Activated CD8-positive, alpha-beta memory T cell treated with anti-CD3 and anti-CD28 coated beads, Interleukin-2, amount 10 ng/mL, durations not matched to agents 7 days and 5 days (primary cell): ENCODE results near the gene RIPK3. TPM values are rescaled to one million over a fixed set of nuclear protein-coding genes. Genes with fewer than 3 reads are reported as not detected.
"Not testable (repeated sequence)": the region's sequence is repeated elsewhere in the genome, so short reads cannot be mapped to it uniquely, and the experiment has no call there.

Source experiments
- ATAC-seq: fragments of 150-1000 bp; cut with Tn5 transposase; one replicate; pipeline ENCODE4 v1.10.0; 2021; ENCODE audit warnings: moderate library complexity
- CTCF ChIA-PET: fragments of 350-600 bp; sonication (Branson Sonifier 250); formaldehyde crosslinking; loops from one replicate; lab custom pipeline; 2021; ENCODE audit warnings: antibody characterized with exemption; lab: Charles Lee
- DNase-seq: peaks from one replicate; pipeline ENCODE4 v3.0.0-alpha.2; 2020
- H3K27ac Mint-ChIP-seq: one replicate; pipeline ENCODE4 v1.8.0; 2021; ENCODE audit warnings: mild to moderate bottlenecking, mixed read lengths
- H3K27me3 Mint-ChIP-seq: one replicate; pipeline ENCODE4 v1.8.0; 2021; ENCODE audit warnings: mixed read lengths
- H3K36me3 Mint-ChIP-seq: one replicate; pipeline ENCODE4 v1.8.0; 2021; ENCODE audit warnings: mild to moderate bottlenecking, mixed read lengths
- H3K4me1 Mint-ChIP-seq: one replicate; pipeline ENCODE4 v1.8.0; 2021; ENCODE audit warnings: mixed read lengths
- H3K4me3 Mint-ChIP-seq: one replicate; pipeline ENCODE4 v1.8.0; 2021; ENCODE audit warnings: mild to moderate bottlenecking, moderate library complexity, mixed read lengths
- H3K9me3 Mint-ChIP-seq: one replicate; pipeline ENCODE4 v1.8.0; 2022; ENCODE audit warnings: low read depth, mixed read lengths
- total RNA-seq, 2 experiments: library from RNA; stranded (reverse); gene quantifications; one replicate each; pipeline ENCODE4 v1.2.3, GENCODE V29; 2021

The RIPK3 gene
- total RNA-seq, 2 experiments from 2014 or later, result 22.9 to 29.4 TPM

DNA sequence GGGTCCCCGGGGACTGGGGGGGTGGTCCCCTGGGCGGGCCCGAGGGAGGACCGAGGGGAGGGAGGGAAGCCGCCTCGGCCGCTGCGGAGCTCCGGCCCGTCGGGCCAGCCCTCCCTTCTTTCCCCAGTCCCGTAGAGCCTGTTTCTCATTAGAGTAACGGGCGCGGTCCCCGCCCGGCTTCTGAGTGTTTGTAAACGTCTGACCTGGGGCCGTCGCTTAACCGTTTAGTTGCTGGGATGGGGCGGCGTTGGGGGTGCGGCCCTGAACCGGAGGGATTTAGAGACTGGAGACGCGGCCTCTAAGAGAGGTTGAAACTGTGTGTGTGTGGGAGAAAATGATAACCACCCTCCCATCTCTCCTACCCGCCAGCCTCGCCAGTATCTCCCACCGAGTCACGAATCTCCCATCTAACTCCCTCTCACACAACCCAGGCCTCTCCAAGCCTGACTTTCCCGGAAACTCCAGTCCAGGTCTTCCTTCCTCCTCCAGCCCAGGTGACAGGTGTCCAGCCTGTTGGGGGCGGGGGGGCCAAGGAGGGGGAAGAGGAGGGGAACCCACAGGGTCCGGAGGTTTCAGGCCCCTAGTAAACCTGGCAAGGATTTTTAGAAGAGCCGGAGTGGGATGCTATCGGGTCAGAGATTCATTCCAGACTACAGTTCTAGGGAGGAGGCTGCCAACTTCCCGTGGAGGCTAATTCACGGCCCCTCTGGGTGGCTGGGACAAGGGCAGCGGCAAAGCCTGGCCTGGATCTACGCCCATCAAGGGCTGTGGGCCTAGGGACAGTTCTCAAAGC is 27.1 kb upstream of the RIPK3 start:
- Mint-ChIP-seq H3K27me3 (peaks cover 61% of the 10 kb centered on the region), H3K4me1 (peaks cover 24% of the 10 kb centered on the region), H3K4me3 (no peak overlapping the region), H3K9me3 (no peaks in the 10 kb centered on the region), H3K36me3 (no peaks in the 10 kb centered on the region), H3K27ac (no peak overlapping the region)
- CTCF ChIA-PET, result interaction anchor here (1.6 to 2.2 kb wide), 4 partner anchors 20 to 69 kb away, joined by 6 to 41 read pairs (median 12); partner anchors contain the start of gene KHNYN
- ATAC-seq (no peak), DNase-seq (no peak)

DNA sequence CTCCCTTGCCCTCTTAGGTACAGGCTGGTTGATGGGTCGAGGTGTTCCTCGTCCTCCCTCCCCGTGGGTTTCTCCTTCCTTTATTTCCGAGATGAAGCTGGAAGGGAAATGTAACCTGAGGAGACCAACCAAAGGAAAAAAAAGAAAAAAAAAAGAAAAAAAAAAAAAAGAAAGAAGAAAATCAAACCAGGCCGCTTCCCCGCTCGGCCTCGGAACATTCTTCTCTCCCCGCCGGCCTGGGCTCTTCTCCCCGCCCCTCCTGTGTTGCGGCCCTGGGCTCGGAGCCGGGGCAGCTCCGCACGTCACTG is 26.6 kb upstream of the RIPK3 start:
- peaks cover 66% of the 10 kb centered on the region for H3K27me3 Mint-ChIP-seq
- no peak for DNase-seq
- CTCF ChIA-PET, result interaction anchor here (1.6 to 2.2 kb wide), 4 partner anchors 19 to 69 kb away, joined by 6 to 41 read pairs (median 12); partner anchors contain the start of gene KHNYN
- H3K9me3 Mint-ChIP-seq, result no peaks in the 10 kb centered on the region
- no peak overlapping the region for H3K4me3 Mint-ChIP-seq
- no peaks in the 10 kb centered on the region for H3K36me3 Mint-ChIP-seq
- ATAC-seq, result no peak
- peaks cover 24% of the 10 kb centered on the region for H3K4me1 Mint-ChIP-seq
- no peak overlapping the region for H3K27ac Mint-ChIP-seq

DNA sequence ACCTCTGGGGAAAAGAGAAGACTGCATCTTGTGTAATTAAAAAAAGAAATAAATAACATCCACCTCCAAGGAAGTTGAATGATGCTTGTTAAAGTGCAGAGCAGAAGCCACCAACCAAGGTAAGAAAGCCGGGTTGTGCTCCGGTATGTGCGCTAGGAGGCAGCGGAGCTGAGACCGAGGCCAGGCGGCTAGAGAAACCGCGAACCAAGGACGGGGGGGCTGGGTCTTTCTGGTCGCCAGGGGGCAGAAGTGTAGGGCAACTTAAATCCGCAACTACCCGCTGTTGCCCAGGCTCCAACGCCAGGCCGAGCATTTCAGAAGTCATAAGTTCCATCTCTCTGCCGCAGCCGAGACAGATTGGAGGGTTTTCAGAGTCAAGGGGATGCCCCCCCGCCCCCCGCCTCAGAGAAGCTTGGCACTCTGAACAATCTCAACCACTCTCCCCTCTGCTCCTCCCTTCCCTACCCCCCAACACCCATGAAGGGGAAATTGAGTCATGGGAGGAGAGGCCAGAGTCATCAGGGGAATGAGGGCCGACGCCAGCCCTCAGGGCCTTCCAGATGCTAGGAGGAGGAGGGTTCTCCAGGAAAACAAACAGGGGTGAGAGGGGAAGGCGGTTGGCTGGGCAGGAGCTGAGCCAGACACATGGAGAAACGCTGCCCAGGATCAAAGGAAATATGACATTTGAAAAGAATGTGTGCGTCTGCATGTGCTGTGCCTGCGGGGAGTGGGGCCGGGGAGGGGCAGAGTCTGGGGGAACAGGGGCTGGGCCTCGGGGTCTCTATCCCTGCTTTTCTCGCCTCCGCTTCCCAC is 26.0 kb upstream of the RIPK3 start:
- Mint-ChIP-seq H3K9me3 (no peaks in the 10 kb centered on the region), H3K27ac (no peak overlapping the region), H3K27me3 (peaks cover 65% of the 10 kb centered on the region), H3K36me3 (no peaks in the 10 kb centered on the region), H3K4me3 (no peak overlapping the region), H3K4me1 (peaks cover 24% of the 10 kb centered on the region)
- peak; percentile 67 for ATAC-seq
- peak; percentile 69 for DNase-seq
- CTCF ChIA-PET, result interaction anchor here (0.9 to 2.2 kb wide), 6 partner anchors 19 to 70 kb away, joined by 3 to 41 read pairs (median 8); partner anchors contain the start of gene KHNYN

DNA sequence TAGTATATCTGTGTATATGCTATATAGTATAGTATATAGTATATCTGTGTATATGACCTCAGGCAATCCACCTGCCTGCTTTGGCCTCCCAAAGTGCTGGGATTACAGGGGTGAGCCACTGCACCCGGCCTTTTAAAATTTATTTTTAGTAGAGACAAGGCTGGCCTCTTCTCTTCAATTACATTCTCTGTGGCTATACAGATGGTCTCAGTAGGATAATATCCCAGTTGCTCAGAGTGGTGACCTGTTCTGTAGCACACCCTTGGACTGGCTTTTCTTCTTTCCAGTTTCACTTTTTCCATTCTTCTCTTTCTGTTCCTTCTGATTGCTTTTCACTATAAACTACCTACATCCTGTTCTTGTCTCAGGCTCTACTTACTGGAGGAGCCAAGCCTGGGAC is 25.1 kb upstream of the RIPK3 start:
- DNase-seq, result no peak
- Mint-ChIP-seq H3K36me3 (no peaks in the 10 kb centered on the region), H3K4me1 (peaks cover 24% of the 10 kb centered on the region), H3K9me3 (no peaks in the 10 kb centered on the region), H3K27me3 (peaks cover 68% of the 10 kb centered on the region), H3K27ac (no peak overlapping the region), H3K4me3 (no peak overlapping the region)
- CTCF ChIA-PET, result interaction anchor here (0.9 to 2.2 kb wide), 5 partner anchors 18 to 71 kb away, joined by 3 to 41 read pairs (median 11); partner anchors contain the start of gene KHNYN
- no peak for ATAC-seq

DNA sequence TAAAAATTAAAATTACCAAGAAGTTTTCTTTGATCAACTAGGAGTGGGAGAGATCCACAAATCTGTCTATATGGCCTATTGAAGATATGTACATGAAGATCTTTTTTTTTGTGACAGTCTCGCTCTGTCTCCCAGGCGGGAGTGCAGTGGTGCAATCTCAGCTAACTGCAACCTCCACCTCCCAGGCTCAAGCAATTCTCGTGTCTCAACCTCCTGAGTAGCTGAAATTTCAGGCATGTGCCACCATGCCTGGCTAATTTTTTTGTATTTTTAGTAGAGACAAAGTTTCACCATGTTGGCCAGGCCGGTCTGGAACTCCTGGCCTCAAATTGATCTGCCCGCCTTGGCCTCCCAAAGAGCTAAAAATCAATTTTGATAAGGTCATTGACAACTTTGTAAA is 23.6 kb upstream of the RIPK3 start:
- Mint-ChIP-seq H3K36me3 (no peaks in the 10 kb centered on the region), H3K27me3 (peaks cover 66% of the 10 kb centered on the region), H3K9me3 (no peaks in the 10 kb centered on the region), H3K4me1 (peaks cover 24% of the 10 kb centered on the region), H3K4me3 (no peak overlapping the region), H3K27ac (no peak overlapping the region)
- no peak for ATAC-seq
- DNase-seq, result no peak
- CTCF ChIA-PET, result interaction anchor here (1.3 to 2.8 kb wide), 2 partner anchors 68 to 72 kb away, joined by 4 to 13 read pairs; no protein-coding TSS in a partner anchor

DNA sequence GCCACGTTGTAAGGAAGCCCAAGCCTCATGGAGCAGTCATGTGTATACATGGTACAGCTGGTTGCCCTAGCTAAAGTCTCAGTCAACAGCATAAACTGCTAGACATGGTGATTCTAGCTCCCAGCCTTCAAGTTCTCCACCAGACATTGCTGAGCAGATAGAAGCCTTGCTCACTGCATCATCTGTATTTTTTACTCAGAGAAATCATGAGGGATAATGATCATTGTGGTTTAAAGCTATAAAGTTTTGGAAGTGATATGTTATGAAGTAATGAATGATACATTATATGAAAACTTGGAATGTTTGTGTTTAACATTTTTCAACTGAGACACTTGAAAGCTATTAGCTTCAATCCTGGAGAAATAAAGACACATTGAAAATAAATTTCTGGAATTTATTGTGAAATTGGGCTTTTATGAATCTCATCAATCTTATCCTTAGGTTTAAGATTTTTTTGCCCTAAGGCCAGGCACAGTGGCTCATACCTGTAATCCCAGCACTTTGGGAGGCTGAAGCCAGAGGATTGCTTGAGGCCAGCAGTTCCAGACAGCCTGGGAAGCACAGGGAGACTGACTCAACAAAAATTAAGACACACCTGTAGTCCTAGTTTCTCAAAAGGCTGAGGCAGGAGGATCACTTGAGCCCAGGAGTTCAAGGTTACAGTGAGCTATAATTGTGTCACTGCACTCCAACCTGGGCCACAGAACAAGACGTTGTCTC is 22.6 kb upstream of the RIPK3 start:
- H3K4me1 Mint-ChIP-seq, result peaks cover 19% of the 10 kb centered on the region
- DNase-seq, result no peak
- H3K9me3 Mint-ChIP-seq, result no peaks in the 10 kb centered on the region
- H3K27ac Mint-ChIP-seq, result no peak overlapping the region
- H3K4me3 Mint-ChIP-seq, result no peak overlapping the region
- peaks cover 66% of the 10 kb centered on the region for H3K27me3 Mint-ChIP-seq
- ATAC-seq, result no peak
- no peaks in the 10 kb centered on the region for H3K36me3 Mint-ChIP-seq
- CTCF ChIA-PET, result interaction anchor here (1.3 to 2.8 kb wide), 3 partner anchors 28 to 73 kb away, joined by 4 to 17 read pairs (median 13); partner anchors contain the start of gene ADCY4

DNA sequence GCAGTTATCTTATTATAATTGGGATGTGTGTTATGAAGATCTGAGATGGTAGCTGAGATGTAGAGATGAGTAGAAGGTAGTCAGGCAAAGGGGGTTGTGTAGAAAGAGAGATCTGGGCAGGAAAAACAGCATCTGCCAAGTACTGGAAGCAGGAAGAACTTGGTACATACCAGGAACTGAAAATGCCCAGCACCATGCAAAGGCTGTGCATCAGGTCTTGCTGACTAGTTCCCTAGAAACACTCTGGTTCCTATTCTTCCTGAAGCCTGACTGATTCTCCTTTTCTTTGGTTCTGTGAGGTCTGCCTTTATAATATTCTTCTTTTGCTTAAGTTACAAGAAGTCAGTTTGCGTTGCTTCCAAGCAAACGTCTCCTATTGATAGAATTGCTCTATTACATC is 21.5 kb upstream of the RIPK3 start:
- Mint-ChIP-seq H3K9me3 (no peaks in the 10 kb centered on the region), H3K27ac (no peak overlapping the region), H3K36me3 (no peaks in the 10 kb centered on the region), H3K27me3 (peaks cover 60% of the 10 kb centered on the region), H3K4me3 (no peak overlapping the region), H3K4me1 (peaks cover 12% of the 10 kb centered on the region)
- DNase-seq (no peak), ATAC-seq (no peak)
- CTCF ChIA-PET, result interaction anchor here (1.0 to 2.8 kb wide), 3 partner anchors 9 to 70 kb away, joined by 3 to 17 read pairs (median 13); partner anchors contain the start of gene ADCY4

DNA sequence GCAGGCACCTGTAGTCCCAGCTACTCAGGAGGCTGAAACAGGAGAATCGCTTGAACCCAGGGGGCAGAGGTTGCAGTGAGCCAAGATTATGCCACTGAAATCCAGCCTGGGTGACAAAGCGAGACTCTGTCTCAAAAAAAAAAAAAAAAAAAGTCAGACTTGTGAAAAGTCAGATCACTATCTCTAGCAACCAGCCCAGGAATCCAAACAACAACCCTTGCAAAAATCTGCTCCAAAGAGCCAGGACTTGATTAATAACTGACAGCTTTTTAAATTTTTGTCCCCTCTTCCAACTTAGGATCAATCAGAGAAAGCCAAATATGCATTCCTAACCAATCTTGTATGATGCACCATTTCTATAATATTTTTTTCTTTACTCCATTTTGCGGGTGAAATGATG is 20.5 kb upstream of the RIPK3 start:
- Mint-ChIP-seq H3K9me3 (no peaks in the 10 kb centered on the region), H3K27ac (no peak overlapping the region), H3K36me3 (no peaks in the 10 kb centered on the region), H3K27me3 (peaks cover 50% of the 10 kb centered on the region), H3K4me1 (peaks cover 4% of the 10 kb centered on the region), H3K4me3 (no peak overlapping the region)
- CTCF ChIA-PET, result interaction anchor here (1.1 kb wide), 1 partner anchor 71 kb away, joined by 3 read pairs; no protein-coding TSS in a partner anchor
- DNase-seq (no peak), ATAC-seq (no peak)

DNA sequence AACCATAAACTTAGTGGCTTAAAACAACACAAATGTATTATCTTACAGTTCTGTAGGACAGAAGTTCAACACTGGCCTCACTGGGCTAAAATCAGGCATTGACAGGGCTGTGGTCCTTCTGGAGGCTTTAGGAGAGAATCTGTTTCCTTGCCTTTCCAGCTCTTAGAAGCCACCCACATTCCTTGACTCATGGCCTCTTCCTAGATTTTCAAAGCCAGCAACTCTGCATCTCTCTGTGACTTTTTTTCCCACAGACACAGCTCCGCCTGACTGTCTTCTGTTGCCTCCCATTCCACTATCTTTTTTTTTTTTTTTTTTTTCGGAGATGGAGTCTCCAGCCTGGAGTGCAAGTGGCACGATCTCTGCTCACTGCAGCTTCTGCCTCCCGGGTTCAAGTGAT is 16.4 kb upstream of the RIPK3 start:
- ATAC-seq (no peak), DNase-seq (no peak)
- Mint-ChIP-seq H3K27me3 (peaks cover 47% of the 10 kb centered on the region), H3K27ac (no peak overlapping the region), H3K36me3 (no peaks in the 10 kb centered on the region), H3K4me1 (no peaks in the 10 kb centered on the region), H3K9me3 (no peaks in the 10 kb centered on the region), H3K4me3 (no peak overlapping the region)
- CTCF ChIA-PET, result interaction anchor here (0.6 kb wide), 1 partner anchor 10 kb away, joined by 3 read pairs; no protein-coding TSS in a partner anchor

DNA sequence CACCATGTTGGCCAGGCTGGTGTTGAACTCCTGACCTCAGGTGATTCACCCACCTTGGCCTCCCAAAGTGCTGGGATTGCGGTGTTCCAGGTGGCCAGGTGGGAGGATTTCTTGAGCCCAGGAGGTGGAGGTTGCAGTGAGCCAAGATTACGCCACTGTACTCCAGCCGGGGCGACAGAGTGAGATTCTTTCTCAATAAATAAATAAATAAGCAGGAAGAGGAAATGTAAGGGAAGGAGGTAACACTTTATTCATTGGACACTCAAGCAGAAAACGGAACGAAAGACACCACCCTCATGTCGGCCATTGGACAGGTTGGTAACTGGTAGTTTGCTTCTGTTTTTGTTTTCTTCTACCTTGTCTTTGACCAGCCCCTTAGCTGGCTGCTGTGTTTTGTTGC is 15.2 kb upstream of the RIPK3 start:
- CTCF ChIA-PET, result no interaction called here
- Mint-ChIP-seq H3K27me3 (peaks cover 50% of the 10 kb centered on the region), H3K36me3 (no peaks in the 10 kb centered on the region), H3K9me3 (no peaks in the 10 kb centered on the region), H3K4me3 (no peak overlapping the region), H3K27ac (no peak overlapping the region), H3K4me1 (no peaks in the 10 kb centered on the region)
- no peak for DNase-seq
- ATAC-seq, result no peak

DNA sequence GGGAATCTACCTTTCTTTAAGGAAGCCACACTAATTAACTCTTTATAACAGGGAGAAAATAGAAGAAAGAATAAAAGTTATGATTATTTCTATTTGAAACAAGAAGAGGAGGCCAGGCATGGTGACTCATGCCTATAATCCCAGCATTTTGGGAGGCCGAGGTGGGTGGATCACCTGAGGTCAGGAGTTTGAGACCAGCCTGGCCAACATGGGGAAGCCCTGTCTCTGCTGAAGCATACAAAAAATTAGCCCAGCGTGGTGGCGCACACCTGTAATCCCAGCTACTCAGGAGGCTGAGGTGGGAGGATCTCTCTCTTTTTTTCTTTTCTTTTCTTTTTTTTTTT is 14.7 kb upstream of the RIPK3 start:
- ATAC-seq, H3K9me3 Mint-ChIP-seq, H3K4me1 Mint-ChIP-seq, H3K36me3 Mint-ChIP-seq, H3K4me3 Mint-ChIP-seq, H3K27ac Mint-ChIP-seq, CTCF ChIA-PET, DNase-seq: not testable (repeated sequence)
- peaks cover 50% of the 10 kb centered on the region for H3K27me3 Mint-ChIP-seq

DNA sequence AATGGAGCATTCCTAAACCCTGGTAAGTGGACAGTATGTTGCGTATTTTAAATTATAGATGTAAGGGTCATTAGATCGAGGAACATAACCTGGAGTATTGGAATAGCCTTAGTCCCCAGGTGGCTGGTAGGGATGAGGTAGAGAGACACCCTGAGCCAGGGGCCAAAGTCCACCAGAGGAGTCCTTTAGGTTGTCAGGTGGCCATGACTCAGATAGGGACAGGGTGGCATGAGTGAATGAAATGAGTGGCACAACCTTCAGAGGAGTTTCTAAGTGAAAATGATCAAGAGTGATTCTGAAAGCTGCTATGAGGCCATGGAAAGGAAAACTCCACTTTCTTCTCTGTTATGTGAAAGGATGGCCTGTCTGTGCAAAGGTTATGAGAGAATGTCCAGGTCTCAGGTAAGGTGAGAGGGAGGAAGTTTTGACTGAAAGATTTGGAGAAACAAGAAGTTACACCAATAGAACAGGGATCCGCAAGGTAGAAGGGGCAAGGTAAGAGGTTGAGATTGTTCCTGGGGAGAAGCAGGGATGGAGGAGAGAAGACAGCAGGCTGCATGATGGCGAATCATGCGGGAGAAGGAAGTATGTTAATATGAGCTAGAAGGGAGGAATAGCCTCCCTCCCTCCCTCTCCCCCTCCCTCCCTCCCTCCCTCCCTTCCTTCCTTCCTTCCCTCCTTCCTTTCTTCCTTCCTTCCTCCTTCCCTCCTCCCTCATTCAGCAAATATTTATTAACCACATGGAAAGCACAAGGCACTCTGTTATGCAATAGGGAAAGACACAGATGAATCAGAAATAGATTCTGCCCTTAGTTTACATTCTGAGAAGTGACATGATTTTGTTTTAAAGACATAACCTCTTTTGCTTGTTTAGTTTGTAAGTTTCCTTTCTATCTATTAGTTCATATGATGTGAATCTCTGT is 14.0 kb upstream of the RIPK3 start:
- Mint-ChIP-seq H3K4me1 (no peaks in the 10 kb centered on the region), H3K36me3 (no peaks in the 10 kb centered on the region), H3K27ac (no peak overlapping the region), H3K27me3 (peaks cover 55% of the 10 kb centered on the region), H3K9me3 (no peaks in the 10 kb centered on the region), H3K4me3 (no peak overlapping the region)
- ATAC-seq, result no peak
- DNase-seq, result no peak
- CTCF ChIA-PET, result no interaction called here
